ENCODE results near the gene GRAMD1A.

Gene GRAMD1A

DNA sequence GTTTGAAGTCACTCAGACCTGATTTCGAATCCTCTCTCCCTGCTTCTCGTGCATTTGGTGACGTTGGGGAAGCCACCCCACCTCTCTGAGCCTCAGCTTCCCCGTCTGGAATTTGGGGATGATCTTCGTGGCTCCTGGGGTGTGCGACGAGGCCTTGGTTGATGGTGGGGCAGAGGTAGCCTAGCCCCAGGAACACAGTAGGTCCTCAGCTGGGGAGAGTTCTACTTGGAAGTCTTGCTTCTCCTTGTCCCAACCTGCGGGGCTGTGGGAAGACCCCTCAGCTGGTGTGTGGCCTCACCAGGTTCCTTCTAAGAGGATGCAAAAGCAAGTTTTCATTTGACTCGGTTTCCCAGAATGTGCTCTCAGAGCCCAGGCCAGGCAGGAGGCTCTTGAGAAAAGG is 54.5 kb downstream of the GRAMD1A start:
- DNase-seq (ENCODE audit: low read depth): no peak
- TF ChIP-seq, protein P1, sequence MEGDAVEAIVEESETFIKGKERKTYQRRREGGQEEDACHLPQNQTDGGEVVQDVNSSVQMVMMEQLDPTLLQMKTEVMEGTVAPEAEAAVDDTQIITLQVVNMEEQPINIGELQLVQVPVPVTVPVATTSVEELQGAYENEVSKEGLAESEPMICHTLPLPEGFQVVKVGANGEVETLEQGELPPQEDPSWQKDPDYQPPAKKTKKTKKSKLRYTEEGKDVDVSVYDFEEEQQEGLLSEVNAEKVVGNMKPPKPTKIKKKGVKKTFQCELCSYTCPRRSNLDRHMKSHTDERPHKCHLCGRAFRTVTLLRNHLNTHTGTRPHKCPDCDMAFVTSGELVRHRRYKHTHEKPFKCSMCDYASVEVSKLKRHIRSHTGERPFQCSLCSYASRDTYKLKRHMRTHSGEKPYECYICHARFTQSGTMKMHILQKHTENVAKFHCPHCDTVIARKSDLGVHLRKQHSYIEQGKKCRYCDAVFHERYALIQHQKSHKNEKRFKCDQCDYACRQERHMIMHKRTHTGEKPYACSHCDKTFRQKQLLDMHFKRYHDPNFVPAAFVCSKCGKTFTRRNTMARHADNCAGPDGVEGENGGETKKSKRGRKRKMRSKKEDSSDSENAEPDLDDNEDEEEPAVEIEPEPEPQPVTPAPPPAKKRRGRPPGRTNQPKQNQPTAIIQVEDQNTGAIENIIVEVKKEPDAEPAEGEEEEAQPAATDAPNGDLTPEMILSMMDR (IDR thresholded peaks at IDR 0.05; ENCODE audit: insufficient read depth, low read depth, low read length, missing control alignments): no peak
- H3K4me3 ChIP-seq (ENCODE audit: low read length): no peak overlapping the region

DNA sequence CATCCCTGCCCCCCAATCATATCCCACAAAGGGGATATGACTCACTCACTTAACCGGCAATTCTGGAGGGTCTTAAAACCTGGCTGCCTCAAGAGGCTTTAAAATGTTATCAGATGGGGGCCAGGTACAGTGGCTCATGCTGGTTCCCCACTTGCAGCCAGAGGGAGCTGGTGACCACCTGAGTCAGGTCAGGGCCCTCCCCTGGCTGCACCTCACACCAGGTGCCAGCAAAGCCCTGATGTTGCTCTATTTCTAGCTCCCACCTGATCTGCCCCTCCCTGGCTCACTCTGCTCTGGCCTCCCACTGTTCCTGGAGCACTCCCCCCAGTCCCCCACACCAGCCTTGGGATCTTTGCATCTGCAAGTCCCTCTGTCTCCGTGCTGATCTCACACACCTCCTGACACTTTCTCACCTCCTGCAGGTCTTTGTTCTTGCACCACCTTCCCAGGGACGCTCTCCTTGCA is 55.6 kb downstream of the GRAMD1A start:
- peak; percentile 24 for DNase-seq (ENCODE audit: low read depth)
- TF ChIP-seq, protein P1 (IDR thresholded peaks at IDR 0.05; ENCODE audit: insufficient read depth, low read depth, low read length, missing control alignments): peak; percentile 35
- no peak overlapping the region for H3K4me3 ChIP-seq (ENCODE audit: low read length)

DNA sequence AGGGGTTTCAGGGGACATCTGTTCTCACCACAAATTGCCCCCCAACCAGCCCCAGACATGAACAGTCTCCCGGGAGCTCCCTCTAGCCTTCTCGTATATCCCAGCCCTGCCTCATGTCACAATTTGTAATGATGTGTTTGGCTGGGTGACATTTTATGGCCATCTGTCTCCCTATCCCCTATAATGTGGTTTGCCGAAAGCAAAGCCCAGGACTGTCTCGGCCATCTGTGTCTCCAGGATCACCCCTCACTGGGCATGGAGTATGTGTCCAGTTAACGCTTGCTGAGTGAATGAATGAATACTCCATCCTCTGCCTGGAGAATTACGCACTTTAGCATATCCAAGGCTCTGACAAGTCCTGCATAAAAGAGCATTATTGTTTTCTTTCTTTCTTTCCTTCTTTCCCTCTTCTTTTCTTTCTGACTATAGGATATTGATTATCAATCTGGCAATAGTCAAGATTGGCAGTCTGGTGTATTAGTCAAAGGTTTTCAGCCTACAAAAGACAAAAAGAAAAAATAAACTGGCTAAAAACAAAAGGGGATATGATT is 56.5 kb downstream of the GRAMD1A start:
- TF ChIP-seq, protein P1 (IDR thresholded peaks at IDR 0.05; ENCODE audit: insufficient read depth, low read depth, low read length, missing control alignments): no peak
- no peak for DNase-seq (ENCODE audit: low read depth)
- no peak overlapping the region for H3K4me3 ChIP-seq (ENCODE audit: low read length)

DNA sequence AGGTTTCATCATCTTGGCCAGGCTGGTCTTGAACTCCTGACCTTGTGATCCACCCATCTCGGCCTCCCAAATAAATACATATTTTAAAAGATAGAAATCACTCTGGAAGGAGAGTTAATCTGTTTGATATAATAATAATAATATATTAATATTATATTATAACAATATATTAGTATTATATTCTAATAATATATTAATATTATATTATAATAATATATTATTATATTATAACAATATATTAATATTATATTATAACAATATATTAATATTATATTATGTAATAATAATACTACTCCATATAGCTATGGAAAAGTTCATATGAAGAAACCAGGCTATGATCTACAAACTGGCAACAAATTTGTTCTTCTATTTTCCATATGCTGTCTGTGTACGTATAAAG is 58.2 kb downstream of the GRAMD1A start:
- H3K4me3 ChIP-seq (ENCODE audit: low read length): no peak overlapping the region
- DNase-seq (ENCODE audit: low read depth): no peak
- TF ChIP-seq, protein P1 (IDR thresholded peaks at IDR 0.05; ENCODE audit: insufficient read depth, low read depth, low read length, missing control alignments): no peak

DNA sequence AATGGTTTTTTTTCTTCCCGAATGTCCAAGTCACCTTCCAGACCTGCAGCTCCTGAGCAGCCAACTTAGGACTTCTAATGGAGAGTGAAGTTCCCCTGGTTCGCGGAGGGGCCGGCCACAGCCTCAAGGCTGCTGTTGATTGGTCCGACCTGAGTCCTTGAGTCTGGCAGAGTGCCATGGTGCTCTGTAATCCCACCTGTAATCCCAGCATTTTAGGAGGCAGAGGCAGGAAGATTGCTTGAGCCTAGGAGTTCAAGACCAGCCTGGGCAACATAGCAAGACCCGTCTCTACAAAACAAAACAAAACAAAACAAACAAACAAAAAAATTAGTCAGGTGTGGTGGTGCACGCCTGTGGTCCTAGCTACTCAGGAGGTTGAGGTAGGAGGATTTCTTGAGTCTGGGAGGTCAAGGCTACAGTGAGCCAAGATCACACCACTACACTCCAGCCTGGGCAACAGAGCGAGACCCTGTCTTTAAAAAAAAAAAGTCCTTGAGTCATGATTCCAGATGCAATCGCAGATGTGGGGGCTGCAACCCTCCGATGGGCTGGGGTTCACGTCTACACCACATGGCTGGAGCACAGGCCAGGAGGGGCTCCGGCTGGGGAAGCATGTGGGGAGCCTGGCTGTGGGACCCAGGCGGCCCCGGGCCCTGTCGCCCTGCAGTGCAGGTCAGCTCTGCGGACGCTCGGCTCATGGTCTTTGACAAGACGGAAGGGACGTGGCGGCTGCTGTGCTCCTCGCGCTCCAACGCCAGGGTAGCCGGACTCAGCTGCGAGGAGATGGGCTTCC is 59.1 kb downstream of the GRAMD1A start:
- no peak for DNase-seq (ENCODE audit: low read depth)
- TF ChIP-seq, protein P1 (IDR thresholded peaks at IDR 0.05; ENCODE audit: insufficient read depth, low read depth, low read length, missing control alignments): no peak
- H3K4me3 ChIP-seq (ENCODE audit: low read length): no peak overlapping the region

DNA sequence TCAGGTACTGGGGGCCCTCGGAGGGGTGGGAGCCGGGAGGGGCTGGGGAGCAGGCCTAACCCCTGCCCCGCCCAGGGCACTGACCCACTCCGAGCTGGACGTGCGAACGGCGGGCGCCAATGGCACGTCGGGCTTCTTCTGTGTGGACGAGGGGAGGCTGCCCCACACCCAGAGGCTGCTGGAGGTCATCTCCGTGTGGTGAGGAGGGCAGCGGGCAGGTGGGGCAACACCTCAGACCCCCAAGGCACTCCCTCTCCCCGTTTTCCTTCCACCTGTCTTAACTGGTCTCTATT is 59.6 kb downstream of the GRAMD1A start:
- DNase-seq (ENCODE audit: low read depth): no peak
- TF ChIP-seq, protein P1 (IDR thresholded peaks at IDR 0.05; ENCODE audit: insufficient read depth, low read depth, low read length, missing control alignments): no peak
- H3K4me3 ChIP-seq (ENCODE audit: low read length): no peak overlapping the region
